ENCODE measurements around the gene KRTCAP3. TPM values are rescaled to one million over a fixed set of nuclear protein-coding genes. Genes with fewer than 3 reads are reported as not detected.

Gene KRTCAP3, protein sequence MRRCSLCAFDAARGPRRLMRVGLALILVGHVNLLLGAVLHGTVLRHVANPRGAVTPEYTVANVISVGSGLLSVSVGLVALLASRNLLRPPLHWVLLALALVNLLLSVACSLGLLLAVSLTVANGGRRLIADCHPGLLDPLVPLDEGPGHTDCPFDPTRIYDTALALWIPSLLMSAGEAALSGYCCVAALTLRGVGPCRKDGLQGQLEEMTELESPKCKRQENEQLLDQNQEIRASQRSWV
- total RNA-seq (10 to 100 TPM; 34.0 to 45.6 TPM), polyA plus RNA-seq (ENCODE audit: insufficient read length in 6 of 6) (10 to 100 TPM; 12.0 to 17.8 (median 14.7) TPM)
- long read RNA-seq, donor 1, partial matches to known transcripts = 0 of 3 reads
- long read RNA-seq, donor 1, other reads (novel, unspliced or antisense) = 0 of 3 reads
- long read RNA-seq, donor 2, partial matches to known transcripts = 10 of 12 reads
- long read RNA-seq, donor 2, other reads (novel, unspliced or antisense) = 0 of 12 reads
- long read RNA-seq, donor 3, transcript KRTCAP3-201 (7 exons, 872 nt) = major isoform, 5 of 6 reads
- long read RNA-seq, donor 3, partial matches to known transcripts = 0 of 6 reads
- long read RNA-seq, donor 3, other reads (novel, unspliced or antisense) = 0 of 6 reads
- long read RNA-seq, donor 4, transcript KRTCAP3-202 (6 exons, 942 nt) = minor isoform, 5 of 47 reads
- long read RNA-seq, donor 4, transcript KRTCAP3-201 (7 exons, 872 nt) = major isoform, 14 of 47 reads
- long read RNA-seq, donor 4, partial matches to known transcripts = 9 of 47 reads
- long read RNA-seq, donor 4, other reads (novel, unspliced or antisense) = 19 of 47 reads
- long read RNA-seq, donor 5, partial matches to known transcripts = 0 of 2 reads
- long read RNA-seq, donor 5, other reads (novel, unspliced or antisense) = 0 of 2 reads
- long read RNA-seq, donor 6, partial matches to known transcripts = 0 of 3 reads
- long read RNA-seq, donor 6, other reads (novel, unspliced or antisense) = 0 of 3 reads
- long read RNA-seq, donor 7 = 0 reads
- long read RNA-seq, donor 8 = 0 reads
- long read RNA-seq, donor 9 = 0 reads
- long read RNA-seq, donor 10, transcript KRTCAP3-201 (7 exons, 872 nt) = major isoform, 20 of 51 reads
- long read RNA-seq, donor 10, partial matches to known transcripts = 10 of 51 reads
- long read RNA-seq, donor 10, other reads (novel, unspliced or antisense) = 15 of 51 reads
- long read RNA-seq, donor 11, partial matches to known transcripts = 0 of 8 reads
- long read RNA-seq, donor 11, other reads (novel, unspliced or antisense) = 8 of 8 reads
- long read RNA-seq, donor 12, partial matches to known transcripts = 0 of 1 reads
- long read RNA-seq, donor 12, other reads (novel, unspliced or antisense) = 0 of 1 reads

DNA sequence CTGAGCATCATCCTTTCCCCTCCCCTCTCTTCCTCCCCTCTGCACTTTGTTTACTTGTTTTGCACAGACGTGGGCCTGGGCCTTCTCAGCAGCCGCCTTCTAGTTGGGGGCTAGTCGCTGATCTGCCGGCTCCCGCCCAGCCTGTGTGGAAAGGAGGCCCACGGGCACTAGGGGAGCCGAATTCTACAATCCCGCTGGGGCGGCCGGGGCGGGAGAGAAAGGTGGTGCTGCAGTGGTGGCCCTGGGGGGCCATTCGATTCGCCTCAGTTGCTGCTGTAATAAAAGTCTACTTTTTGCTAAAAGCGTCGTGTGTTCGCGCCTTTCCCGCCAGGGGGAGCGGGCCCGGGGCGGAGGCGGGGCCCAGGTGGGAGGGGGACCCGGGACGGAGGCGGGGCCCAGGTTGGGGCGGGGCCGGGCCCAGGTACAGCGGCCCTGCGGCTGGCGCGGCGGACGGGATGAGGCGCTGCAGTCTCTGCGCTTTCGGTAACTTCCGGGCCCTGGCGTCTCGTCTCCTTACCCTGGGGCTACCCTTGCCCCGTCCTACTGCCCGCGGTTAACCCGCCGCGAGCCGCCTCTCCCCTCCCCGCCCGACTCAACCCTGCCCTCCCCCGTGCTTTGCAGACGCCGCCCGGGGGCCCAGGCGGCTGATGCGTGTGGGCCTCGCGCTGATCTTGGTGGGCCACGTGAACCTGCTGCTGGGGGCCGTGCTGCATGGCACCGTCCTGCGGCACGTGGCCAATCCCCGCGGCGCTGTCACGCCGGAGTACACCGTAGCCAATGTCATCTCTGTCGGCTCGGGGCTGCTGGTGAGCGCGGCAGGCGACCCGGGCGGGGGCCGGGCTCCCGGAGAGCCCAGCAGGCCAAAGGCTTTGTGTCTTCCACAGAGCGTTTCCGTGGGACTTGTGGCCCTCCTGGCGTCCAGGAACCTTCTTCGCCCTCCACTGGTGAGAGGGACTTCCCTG lies at the start of gene KRTCAP3:
Gene KRTCAP3 (plus strand): TSS at position 424 of the 962 bp plus-strand sequence. CDS start 32 bp downstream, at position 456.
- peak within 1 kb of the TSS; percentile 21 to 35 for H3K4me3 ChIP-seq
- H3K4me1 ChIP-seq = peaks cover 0 to 9% of the 10 kb centered on the region in 2 donors
- TF ChIP-seq, protein P1, sequence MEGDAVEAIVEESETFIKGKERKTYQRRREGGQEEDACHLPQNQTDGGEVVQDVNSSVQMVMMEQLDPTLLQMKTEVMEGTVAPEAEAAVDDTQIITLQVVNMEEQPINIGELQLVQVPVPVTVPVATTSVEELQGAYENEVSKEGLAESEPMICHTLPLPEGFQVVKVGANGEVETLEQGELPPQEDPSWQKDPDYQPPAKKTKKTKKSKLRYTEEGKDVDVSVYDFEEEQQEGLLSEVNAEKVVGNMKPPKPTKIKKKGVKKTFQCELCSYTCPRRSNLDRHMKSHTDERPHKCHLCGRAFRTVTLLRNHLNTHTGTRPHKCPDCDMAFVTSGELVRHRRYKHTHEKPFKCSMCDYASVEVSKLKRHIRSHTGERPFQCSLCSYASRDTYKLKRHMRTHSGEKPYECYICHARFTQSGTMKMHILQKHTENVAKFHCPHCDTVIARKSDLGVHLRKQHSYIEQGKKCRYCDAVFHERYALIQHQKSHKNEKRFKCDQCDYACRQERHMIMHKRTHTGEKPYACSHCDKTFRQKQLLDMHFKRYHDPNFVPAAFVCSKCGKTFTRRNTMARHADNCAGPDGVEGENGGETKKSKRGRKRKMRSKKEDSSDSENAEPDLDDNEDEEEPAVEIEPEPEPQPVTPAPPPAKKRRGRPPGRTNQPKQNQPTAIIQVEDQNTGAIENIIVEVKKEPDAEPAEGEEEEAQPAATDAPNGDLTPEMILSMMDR (IDR thresholded peaks at IDR 0.05) = peak in 1 of 2 donors; percentile 21
- peaks cover 4 to 76% of the 10 kb centered on the region in 2 donors for H3K36me3 ChIP-seq
- H3K27ac ChIP-seq = peak within 1 kb of the TSS in 1 of 2 donors; percentile 51
- peak; percentile 96 for ATAC-seq
- no peaks in the 10 kb centered on the region for H3K9me3 ChIP-seq
- intact Hi-C loops (cut with DNase I) = no loop called here
- no peaks in the 10 kb centered on the region for H3K27me3 ChIP-seq
- peak; percentile 20 to 89 (median 52) for DNase-seq

DNA sequence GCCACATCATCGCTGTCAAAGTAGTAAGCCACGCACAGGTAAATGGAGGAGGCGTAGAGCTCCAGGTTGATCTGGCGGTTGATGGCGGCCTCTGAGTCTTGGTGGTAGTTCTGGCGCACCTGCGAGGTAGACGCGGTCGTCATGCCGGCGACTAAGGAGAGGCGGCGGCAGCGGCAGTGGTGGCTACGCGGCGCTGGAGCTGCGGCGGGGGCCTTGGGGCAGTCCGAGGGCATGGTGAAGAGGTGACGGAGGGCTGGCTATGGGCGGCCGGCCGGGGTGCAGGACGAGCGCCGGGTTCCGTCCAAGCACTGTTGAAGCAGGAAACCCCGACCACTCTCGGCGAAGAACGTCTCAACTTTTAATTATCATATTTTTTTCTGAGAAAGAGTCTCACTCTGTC lies 49.0 kb upstream of the KRTCAP3 start:
- H3K27me3 ChIP-seq = no peaks in the 10 kb centered on the region
- no peaks in the 10 kb centered on the region for H3K4me1 ChIP-seq
- intact Hi-C loops (cut with DNase I) = no loop called here
- H3K9me3 ChIP-seq = no peaks in the 10 kb centered on the region
- ATAC-seq (no peak), DNase-seq (peak in 1 of 4 donors; percentile 70)
- H3K4me3 ChIP-seq = no peak overlapping the region
- peaks cover 0 to 17% of the 10 kb centered on the region in 2 donors for H3K36me3 ChIP-seq
- TF ChIP-seq, protein P1 (IDR thresholded peaks at IDR 0.05) = no peak
- H3K27ac ChIP-seq = no peak overlapping the region

DNA sequence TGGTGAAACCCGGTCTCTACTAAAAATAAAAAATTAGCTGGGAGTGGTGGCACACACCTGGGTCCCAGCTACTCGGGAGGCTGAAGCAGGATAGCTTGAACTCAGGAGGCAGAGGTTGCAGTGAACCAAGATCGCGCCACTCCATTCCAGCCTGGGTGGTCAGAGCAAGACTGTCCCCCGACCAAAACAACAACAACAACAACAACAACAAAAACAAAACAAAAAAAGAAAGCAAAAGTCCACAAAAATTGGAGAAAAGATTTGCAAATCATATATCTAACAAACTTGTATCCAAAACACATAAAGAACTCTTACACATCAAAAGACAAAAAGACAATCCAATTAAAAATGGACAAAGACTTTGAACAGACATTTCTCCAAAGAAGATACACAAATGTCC lies 43.2 kb upstream of the KRTCAP3 start:
- H3K9me3 ChIP-seq = no peaks in the 10 kb centered on the region
- no peak overlapping the region for H3K27ac ChIP-seq
- ATAC-seq (no peak), DNase-seq (no peak)
- no peaks in the 10 kb centered on the region for H3K36me3 ChIP-seq
- H3K4me1 ChIP-seq = no peaks in the 10 kb centered on the region
- intact Hi-C loops (cut with DNase I) = no loop called here
- TF ChIP-seq, protein P1 (IDR thresholded peaks at IDR 0.05) = no peak
- H3K27me3 ChIP-seq = no peaks in the 10 kb centered on the region
- no peak overlapping the region for H3K4me3 ChIP-seq

DNA sequence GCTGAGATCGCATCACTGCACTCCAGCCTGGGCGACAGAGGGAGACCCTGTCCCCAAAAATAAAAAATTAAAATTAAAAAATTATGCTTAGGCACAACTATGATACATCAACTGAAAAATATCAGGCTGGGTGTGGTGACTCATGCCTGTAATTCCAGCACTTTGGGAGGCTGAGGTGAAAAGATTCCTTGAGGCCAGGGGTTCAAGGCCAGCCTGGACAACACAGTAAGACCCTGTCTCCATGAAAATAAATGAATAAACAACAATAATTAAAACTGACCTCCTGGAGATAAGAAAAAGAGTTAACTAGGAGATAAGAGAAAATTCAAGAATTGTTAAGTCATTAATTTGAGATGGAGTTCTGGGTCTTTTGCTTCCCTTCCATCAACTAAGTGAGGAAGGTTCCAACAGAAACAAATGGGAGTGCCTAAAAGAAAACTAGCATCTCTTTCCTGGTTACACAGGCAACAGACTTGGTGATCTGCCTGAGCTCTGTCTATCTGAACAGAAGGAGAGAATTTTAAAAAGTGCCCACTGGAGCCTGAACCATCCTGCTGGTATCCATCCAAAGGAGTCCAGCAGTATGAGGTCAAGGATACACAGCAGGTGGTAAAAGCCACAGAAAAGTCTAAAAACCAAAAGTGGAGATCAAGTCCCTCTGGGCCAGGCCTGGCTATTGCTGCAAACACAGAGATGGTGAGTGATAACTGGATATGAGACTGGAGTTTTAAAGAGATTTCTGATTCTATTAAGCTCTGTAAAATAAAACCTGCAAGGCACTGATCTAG lies 41.6 kb upstream of the KRTCAP3 start:
- no peaks in the 10 kb centered on the region for H3K27me3 ChIP-seq
- no peaks in the 10 kb centered on the region for H3K4me1 ChIP-seq
- no peak for DNase-seq
- H3K27ac ChIP-seq = no peak overlapping the region
- no peak for ATAC-seq
- intact Hi-C loops (cut with DNase I) = no loop called here
- peaks cover 0 to 6% of the 10 kb centered on the region in 2 donors for H3K36me3 ChIP-seq
- H3K4me3 ChIP-seq = no peak overlapping the region
- no peaks in the 10 kb centered on the region for H3K9me3 ChIP-seq
- TF ChIP-seq, protein P1 (IDR thresholded peaks at IDR 0.05) = no peak

Measured in left lung (tissue), 14 donors.